Activated CD4-positive, CD25-positive, alpha-beta regulatory T cell treated with anti-CD3 and anti-CD28 coated beads, Interleukin-2, amount 50 U/mL, for 16 hours (primary cell): ENCODE results near the gene DBNDD1.

ENCODE experiments used
- DNase-seq: peaks from one replicate; pipeline ENCODE4 v3.0.0-alpha.2; 2020; ENCODE audit warnings: low read depth, low spot score

Gene DBNDD1

DNA sequence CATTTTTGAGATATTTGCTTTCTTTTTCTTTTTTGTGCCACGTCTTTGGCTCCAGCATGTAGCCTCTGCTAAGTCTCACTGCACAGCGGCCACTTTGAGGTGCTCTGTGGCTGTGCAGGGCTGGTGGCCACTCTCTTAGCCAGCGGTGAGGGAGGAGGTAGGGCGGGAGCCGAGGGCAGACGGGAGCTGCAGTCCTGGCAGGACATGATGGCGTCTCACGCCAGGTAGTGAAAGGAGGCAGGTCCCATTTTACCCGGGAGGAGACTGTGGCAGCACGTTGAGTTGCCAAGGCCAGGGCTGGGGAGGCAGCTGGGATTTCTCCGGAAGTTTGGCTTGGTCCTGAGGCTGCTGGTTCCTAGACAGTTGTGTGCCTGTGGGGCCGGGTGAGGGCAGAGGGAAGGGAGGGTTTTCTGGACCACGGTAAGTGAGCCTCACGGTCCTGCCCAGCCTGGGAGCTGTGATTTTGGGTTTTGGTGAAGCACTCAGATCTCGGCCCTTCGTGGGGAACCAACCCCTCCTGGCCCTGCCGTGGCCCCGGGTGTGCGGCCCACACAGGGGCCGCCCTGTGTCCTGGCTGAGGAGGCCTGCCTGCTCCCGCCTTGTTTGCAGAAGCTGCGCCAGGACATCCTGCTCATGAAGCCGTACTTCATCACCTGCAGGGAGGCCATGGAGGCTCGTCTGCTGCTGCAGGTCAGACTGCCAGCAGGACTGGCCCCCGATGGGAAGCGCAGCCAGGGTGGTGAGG is 56.3 kb downstream of the DBNDD1 start:
- DNase-seq, result no peak

DNA sequence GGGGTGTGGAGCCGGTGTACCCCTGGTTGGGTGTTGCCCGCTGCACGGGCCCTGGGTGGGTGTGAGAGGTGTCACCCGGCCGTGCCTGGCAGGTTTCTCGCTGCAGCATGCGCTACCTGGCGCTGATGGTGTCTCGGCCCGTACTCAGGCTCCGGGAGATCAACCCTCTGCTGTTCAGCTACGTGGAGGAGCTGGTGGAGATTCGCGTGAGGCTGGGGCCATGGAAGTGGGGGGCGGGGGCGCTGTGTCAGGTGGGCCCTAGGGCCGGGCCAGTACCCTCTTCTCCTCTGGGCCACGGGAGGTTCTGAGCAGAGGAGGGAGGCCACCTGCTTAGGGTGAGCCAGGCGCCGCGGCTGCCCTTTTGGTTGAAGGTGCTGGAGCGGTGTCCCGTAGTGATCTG is 57.3 kb downstream of the DBNDD1 start:
- no peak for DNase-seq

DNA sequence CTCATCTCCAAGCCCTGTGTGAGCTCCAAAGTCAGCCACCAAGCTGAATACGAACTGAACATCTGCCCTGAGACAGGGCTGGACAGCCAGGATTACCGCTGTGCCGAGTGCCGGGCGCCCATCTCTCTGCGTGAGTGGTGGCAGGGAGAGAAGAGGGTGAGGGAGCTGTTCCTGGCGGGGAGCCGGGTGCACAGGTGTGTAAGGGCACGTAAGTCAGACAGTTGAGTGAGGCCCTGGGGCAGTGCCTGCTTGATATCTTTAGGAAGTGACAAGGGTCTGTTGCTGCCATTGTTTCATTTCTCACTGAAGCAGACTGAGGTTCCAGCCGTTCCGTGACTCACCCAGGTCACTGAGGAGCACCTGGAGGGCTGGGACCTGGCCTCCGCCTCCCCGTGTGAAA is 58.3 kb downstream of the DBNDD1 start:
- DNase-seq, result no peak

DNA sequence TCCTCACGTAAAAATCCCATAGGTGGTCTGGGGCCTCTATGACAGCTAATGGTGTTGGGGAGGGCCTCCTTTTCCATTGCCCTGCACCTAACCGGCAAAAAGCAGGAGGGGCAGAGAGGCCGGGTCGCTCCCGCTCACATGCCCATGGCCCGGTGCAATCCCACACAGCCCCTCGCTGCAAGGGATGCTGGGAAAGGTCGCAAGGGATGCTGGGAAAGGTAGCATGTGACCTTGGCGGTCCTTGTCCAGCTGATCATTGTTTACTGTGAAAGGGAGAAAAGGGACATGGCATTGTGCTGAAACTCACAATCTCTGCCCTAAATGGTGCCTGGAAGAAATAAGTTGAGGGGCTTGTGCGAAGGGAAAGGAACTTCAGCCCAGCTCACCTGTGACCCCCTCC is 60.7 kb downstream of the DBNDD1 start:
- DNase-seq, result no peak

DNA sequence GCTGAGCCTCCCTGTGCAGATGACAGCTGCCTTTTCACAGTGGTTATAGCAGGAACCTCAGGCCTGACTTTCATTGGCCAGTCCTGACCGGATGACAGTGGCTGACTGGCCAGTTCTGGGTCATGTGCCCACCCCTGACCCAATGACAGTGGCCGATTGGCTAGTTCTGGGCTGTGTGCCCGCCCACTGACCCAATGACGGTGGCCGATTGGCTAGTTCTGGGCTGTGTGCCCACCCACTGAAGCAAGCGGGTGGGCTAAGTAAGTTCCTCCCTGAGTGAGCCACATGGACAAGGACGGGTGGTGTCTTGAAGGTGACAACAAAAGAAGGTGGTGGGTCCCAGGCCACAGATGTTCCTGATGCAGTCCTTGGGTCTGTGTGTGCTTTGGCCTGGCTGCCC is 61.2 kb downstream of the DBNDD1 start:
- no peak for DNase-seq

DNA sequence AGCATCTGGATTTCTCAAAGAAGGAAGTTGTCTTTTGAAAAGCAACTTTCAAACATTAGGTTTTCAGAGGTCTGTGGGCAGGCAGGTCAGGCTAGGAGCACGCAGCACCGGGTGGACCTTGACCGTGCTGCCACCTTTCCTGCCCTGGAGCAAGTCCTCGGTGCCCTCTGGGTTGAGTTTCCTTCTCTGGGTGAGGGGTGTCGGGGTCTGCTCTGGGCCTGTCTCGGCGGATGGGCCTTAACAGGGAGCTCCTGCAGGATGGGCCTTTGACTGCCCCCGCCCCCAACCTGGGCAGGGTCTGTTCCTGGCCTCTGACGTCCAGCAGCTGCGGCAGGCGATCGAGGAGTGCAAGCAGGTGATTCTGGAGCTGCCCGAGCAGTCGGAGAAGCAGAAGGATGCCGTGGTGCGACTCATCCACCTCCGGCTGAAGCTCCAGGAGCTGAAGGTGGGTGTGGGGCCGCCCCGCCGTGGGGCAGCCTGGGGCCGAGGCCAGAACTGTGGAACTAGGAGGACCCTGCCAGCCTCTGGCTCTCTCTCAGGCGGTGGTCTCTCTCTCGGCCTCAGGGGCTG is 62.0 kb downstream of the DBNDD1 start:
- no peak for DNase-seq

DNA sequence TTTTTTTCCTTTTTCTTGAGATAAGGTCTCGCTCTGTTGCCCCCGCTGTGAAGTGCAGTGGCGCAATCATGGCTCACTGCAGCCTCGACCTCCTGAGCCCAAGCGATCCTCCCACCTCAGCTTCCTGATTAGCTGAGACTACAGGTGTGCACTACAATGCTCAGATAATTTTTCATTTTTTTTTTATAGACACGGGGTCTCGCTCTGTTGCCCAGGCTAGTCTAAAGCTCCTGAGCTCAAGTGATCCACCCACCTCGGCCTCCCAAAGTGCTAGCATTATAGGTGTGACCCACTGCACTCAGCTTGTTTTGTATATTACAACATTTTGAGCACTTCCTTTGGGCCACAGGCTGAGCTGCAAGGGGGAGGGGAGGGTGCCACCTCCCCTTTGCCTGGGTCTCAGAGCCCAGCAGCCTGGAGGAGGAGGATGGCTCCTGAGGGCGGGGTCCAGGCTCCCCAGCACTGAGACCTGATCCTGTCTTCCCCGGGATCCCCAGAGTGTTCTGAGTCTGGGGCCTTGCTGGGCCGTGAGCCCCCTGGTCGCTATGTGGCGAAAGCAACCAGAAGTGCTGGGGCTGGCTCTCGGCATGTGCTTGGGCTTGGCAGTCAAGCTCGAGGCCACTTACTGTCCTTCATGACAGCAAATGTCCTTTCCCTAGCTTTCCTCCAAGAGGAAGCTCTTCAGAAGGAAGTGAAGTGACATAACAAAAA is 62.6 kb downstream of the DBNDD1 start:
- no peak for DNase-seq

DNA sequence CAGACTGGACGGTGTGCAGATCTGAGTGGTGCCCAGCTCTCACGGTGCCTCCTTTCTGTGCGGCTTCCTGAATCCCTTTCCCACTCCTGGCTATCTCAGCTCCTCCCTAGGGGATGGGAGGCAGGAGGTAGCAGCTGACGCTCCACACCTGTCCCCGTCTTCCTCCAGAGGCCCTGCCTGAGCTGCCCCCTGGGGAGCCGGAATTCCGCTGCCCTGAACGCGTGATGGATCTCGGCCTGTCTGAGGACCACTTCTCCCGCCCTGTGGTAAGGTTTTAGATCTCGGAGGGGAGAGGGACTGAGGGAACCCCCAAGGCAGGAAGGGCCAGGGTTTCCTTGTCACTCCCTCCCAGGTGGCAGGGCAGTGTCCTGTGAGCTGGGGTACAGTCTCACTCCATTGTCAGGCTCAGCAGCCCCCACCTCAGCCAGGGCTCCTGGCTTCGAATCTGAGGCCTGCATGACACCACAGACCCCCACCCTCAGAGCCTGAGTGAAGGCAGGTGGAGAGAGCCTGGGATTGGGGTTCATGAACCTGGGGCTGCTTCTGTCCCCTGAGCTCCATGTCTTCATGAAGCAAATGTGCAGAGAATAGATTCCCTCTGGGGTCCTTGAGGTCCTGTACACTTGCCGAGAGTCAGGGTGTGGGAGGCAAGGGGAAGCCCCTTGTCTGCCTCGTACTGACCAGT is 64.1 kb downstream of the DBNDD1 start:
- no peak for DNase-seq
